GM12878 (cell line): ENCODE results near the gene NAV2. TPM values are rescaled to one million over a fixed set of nuclear protein-coding genes. Genes with fewer than 3 reads are reported as not detected.

Experiments used
- ATAC-seq: fragments of 200-7000 bp; cut with Tn5 transposase; 3 replicates; pipeline ENCODE4 v1.9.1; 2020; ENCODE audit warnings: mild to moderate bottlenecking, moderate library complexity
- BruUV-seq: library from RNA; stranded (reverse); fragments of 400-500 nt; replicated peaks from 2 replicates; lab custom pipeline; 2021; lab: Mats Ljungman, UMichigan
- CTCF ChIA-PET: fragments of 300-600 bp; sonication (Branson Sonifier 250); formaldehyde crosslinking; extraction: SDS; loops from one replicate; lab custom pipeline; 2021; ENCODE audit warnings: inconsistent platforms; lab: Yijun Ruan, JAX
- POLR2A ChIA-PET: fragments of 350-600 bp; formaldehyde crosslinking; extraction: SDS; loops from one replicate; lab custom pipeline; 2021; ENCODE audit warnings: inconsistent platforms; lab: Charles Lee
- RAD21 ChIA-PET: fragments of 300-600 bp; sonication (Branson Sonifier 250); formaldehyde crosslinking; loops from one replicate; lab custom pipeline; 2023; ENCODE audit warnings: antibody characterized with exemption; ENCODE audit not compliant: unreplicated experiment; lab: Charles Lee
- SMC1A ChIA-PET: fragments of 300-600 bp; sonication (Branson Sonifier 250); formaldehyde crosslinking; loops from one replicate; lab custom pipeline; 2023; ENCODE audit not compliant: unreplicated experiment, uncharacterized antibody; lab: Charles Lee
- DNase-seq: peaks from one replicate; pipeline ENCODE4 v3.0.0-alpha.2; 2011; ENCODE audit warnings: low read depth, low spot score
- FAIRE-seq: peaks from 3 replicates; lab custom pipeline; 2011; peaks lifted over from hg19 to GRCh38; lab: Jason Lieb, UNC
- H2AFZ ChIP-seq: 2 replicates; pipeline ENCODE4 v1.6.0; 2011; ENCODE audit warnings: low read depth, low read length, control low read depth; ENCODE audit not compliant: control insufficient read depth
- H3K27ac ChIP-seq: 2 replicates; pipeline ENCODE4 v1.5.1; 2011; ENCODE audit warnings: control low read depth; ENCODE audit not compliant: control insufficient read depth, insufficient read depth
- H3K27me3 ChIP-seq, 2 experiments: replicated peaks in 1 of 2; 2 replicates each; pipeline versions ENCODE4 v1.6.0 to v1.6.1; 2011; ENCODE audit warnings: low read length in 1 of 2; ENCODE audit not compliant: control insufficient read depth in 2 of 2, insufficient read depth in 2 of 2
- H3K36me3 ChIP-seq, 2 experiments: 2 replicates each; pipeline ENCODE4 v1.5.1; 2011; ENCODE audit warnings: low read length in 1 of 2; ENCODE audit not compliant: control insufficient read depth in 2 of 2, insufficient read depth in 2 of 2
- H3K4me1 ChIP-seq: 2 replicates; pipeline ENCODE4 v1.6.1; 2011; ENCODE audit warnings: mild to moderate bottlenecking, low read length, moderate library complexity, mixed read lengths; ENCODE audit not compliant: control insufficient read depth, insufficient read depth
- H3K4me2 ChIP-seq: 2 replicates; pipeline ENCODE4 v1.6.0; 2011; ENCODE audit warnings: control low read depth; ENCODE audit not compliant: control insufficient read depth, insufficient read depth
- H3K4me3 ChIP-seq: fragments of 200-600 bp; sonication (generic); 2 replicates; pipeline ENCODE4 v1.5.1; 2016
- H3K79me2 ChIP-seq: 2 replicates; pipeline ENCODE4 v1.6.0; 2011; ENCODE audit warnings: low read length; ENCODE audit not compliant: control insufficient read depth, insufficient read depth
- H3K9ac ChIP-seq: 2 replicates; pipeline ENCODE4 v1.8.0; 2011; ENCODE audit warnings: low read length, control low read depth, mixed read lengths; ENCODE audit not compliant: control insufficient read depth, insufficient read depth
- H3K9me3 ChIP-seq: replicated peaks from 3 replicates; pipeline ENCODE4 v1.5.1; 2011; ENCODE audit warnings: mild to moderate bottlenecking, low read length; ENCODE audit not compliant: control insufficient read depth, insufficient read depth
- H4K20me1 ChIP-seq: 2 replicates; pipeline ENCODE4 v1.6.0; 2011; ENCODE audit not compliant: control insufficient read depth, insufficient read depth
- CBX5 ChIP-seq: sonication (generic); IDR thresholded peaks from 2 replicates; pipeline ENCODE4 v1.6.1; 2016; ENCODE audit warnings: low read depth, moderate library complexity, mild to moderate bottlenecking, inconsistent platforms
- CHD2 ChIP-seq: IDR thresholded peaks from 2 replicates; pipeline ENCODE4 v1.6.1; 2011; ENCODE audit warnings: low read depth, low read length, improper control_type of control experiment, borderline replicate concordance
- E2F8 ChIP-seq: fragments of 450-650 bp; IDR thresholded peaks from 2 replicates; pipeline ENCODE4 v1.6.1; 2018; ENCODE audit warnings: mild to moderate bottlenecking, low read depth, moderate library complexity; ENCODE audit not compliant: partially characterized antibody
- FOXM1 ChIP-seq: IDR thresholded peaks from 2 replicates; pipeline ENCODE4 v1.6.1; 2012; ENCODE audit warnings: low read depth, mild to moderate bottlenecking, inconsistent platforms, low read length, moderate library complexity
- MYC ChIP-seq: IDR thresholded peaks from 2 replicates; pipeline ENCODE4 v1.6.1; 2011; ENCODE audit warnings: mild to moderate bottlenecking, low read length, moderate library complexity, inconsistent platforms; ENCODE audit not compliant: insufficient read depth, insufficient replicate concordance, insufficient read length, severe bottlenecking
- NBN ChIP-seq: fragments of 450-650 bp; IDR thresholded peaks from 2 replicates; pipeline ENCODE4 v1.6.1; 2016
- NKRF ChIP-seq: fragments of 450-650 bp; conservative IDR thresholded peaks from 2 replicates; pipeline ENCODE4 v1.6.1; 2017; ENCODE audit warnings: mild to moderate bottlenecking, moderate library complexity
- PAX8 ChIP-seq: fragments of 450-650 bp; IDR thresholded peaks from 2 replicates; pipeline ENCODE4 v1.6.1; 2017; ENCODE audit warnings: mild to moderate bottlenecking, moderate library complexity
- POLR2AphosphoS2 ChIP-seq: IDR thresholded peaks from 2 replicates; pipeline ENCODE4 v1.6.1; 2011; ENCODE audit warnings: low read depth, mild to moderate bottlenecking, low read length, improper control_type of control experiment, moderate library complexity
- REST ChIP-seq: IDR thresholded peaks from 2 replicates; pipeline ENCODE4 v1.6.1; 2012; ENCODE audit warnings: mild to moderate bottlenecking, low read depth, low read length
- RFX5 ChIP-seq: IDR thresholded peaks from 2 replicates; pipeline ENCODE4 v1.6.1; 2011; ENCODE audit warnings: low read depth, low read length, improper control_type of control experiment
- SPI1 ChIP-seq: IDR thresholded peaks from 2 replicates; pipeline ENCODE4 v1.6.1; 2011; ENCODE audit warnings: low read depth, mild to moderate bottlenecking, low read length, moderate library complexity, borderline replicate concordance; ENCODE audit not compliant: insufficient read depth
- YY1 ChIP-seq: IDR thresholded peaks from 2 replicates; pipeline ENCODE4 v1.6.1; 2011; ENCODE audit warnings: low read depth, mild to moderate bottlenecking, low read length
- ZNF207 ChIP-seq: fragments of 450-650 bp; IDR thresholded peaks from 2 replicates; pipeline ENCODE4 v1.6.1; 2014; ENCODE audit warnings: antibody characterized with exemption, mild to moderate bottlenecking, borderline replicate concordance
- WGBS: methylation state at CpG from one replicate; pipeline ENCODE4 v1.1.6; 2016; ENCODE audit warnings: low lambda C conversion rate; ENCODE audit not compliant: insufficient replicate concordance, insufficient coverage; ENCODE audit errors: missing lambda C conversion rate; 5-methylcytosine and 5-hydroxymethylcytosine counted together
- in situ Hi-C: fragments of 300-500 bp; cut with MboI; formaldehyde crosslinking; loops from 9 replicates; pipeline ENCODE4 v1.14.3; 2018; ENCODE audit warnings: mixed read lengths
- intact Hi-C: fragments of 100-400 bp; cut with micrococcal nuclease; formaldehyde crosslinking; loops from one replicate; pipeline ENCODE4 v1.14.2; 2022; ENCODE audit not compliant: unreplicated experiment
- polyA plus RNA-seq, 11 experiments: library from polyadenylated mRNA; depleted of rRNA in 4 of 11; unstranded in 6 of 11; stranded (reverse) in 5 of 11; fragments of >200 nt; fragmentation: Nextera tagmentation in 4 of 11; fragmentation: Illumina TruSeq in 1 of 11; extraction: Ambion mirVana in 4 of 11; extraction: Trizol in 1 of 11; gene quantifications; 1 replicate in 1 of 11; 2 replicates in 10 of 11; pipeline versions ENCODE4 v1.2.1 to v1.2.3, GENCODE V29; 2011 to 2016; ENCODE audit warnings: inconsistent platforms in 2 of 11, missing spikeins in 2 of 11, low read depth in 1 of 11
- total RNA-seq, 4 experiments: library from RNA; depleted of rRNA in 3 of 4; stranded (reverse); fragments of >200 nt in 3 of 4; fragmentation: Illumina TruSeq in 1 of 4; extraction: Trizol in 1 of 4; gene quantifications; 2 replicates each; pipeline versions ENCODE4 v1.2.1 to v1.2.3, GENCODE V29; 2013 to 2021

NAV2 gene
- total and polyA plus RNA-seq, 10 of the 15 experiments (the other 5 are each of a cell fraction or from before 2014, with no cell fraction given): 0.35 to 6.1 (median 1.1) TPM

GRCh38 chr11:19729141-19729540 lies 16.5 kb downstream of the NAV2 start:
- Histone ChIP-seq H3K79me2 (no peaks in the 10 kb centered on the region), H3K9ac (no peak overlapping the region)
- TF ChIP-seq E2F8: no peak
- TF ChIP-seq YY1: no peak
- TF ChIP-seq CHD2: no peak
- no peak for TF ChIP-seq POLR2AphosphoS2
- no peak for TF ChIP-seq SPI1
- no peak for TF ChIP-seq PAX8
- TF ChIP-seq NKRF: no peak
- no peak for TF ChIP-seq REST
- TF ChIP-seq MYC: no peak
- TF ChIP-seq CBX5: no peak
- TF ChIP-seq FOXM1: no peak
- TF ChIP-seq RFX5: no peak
- TF ChIP-seq NBN: no peak
- no peak for TF ChIP-seq ZNF207

More at GRCh38 chr11:19729141-19729540, 16.5 kb downstream of the NAV2 start:
- DNase-seq (no peak), FAIRE-seq (no peak), ATAC-seq (no peak)
- no TSS peak for BruUV-seq
- Histone ChIP-seq H3K9me3 (no peaks in the 10 kb centered on the region), H2AFZ (no peak overlapping the region), H3K4me3 (no peak overlapping the region), H3K36me3 (no peaks in the 10 kb centered on the region), H3K4me2 (no peak overlapping the region), H3K27me3 (peaks cover 0 to 3% of the 10 kb centered on the region in 2 experiments; a peak in 2 of 4 replicates), H3K4me1 (no peaks in the 10 kb centered on the region), H4K20me1 (no peaks in the 10 kb centered on the region), H3K27ac (no peak overlapping the region)
- intact Hi-C loops (no loop called here), in situ Hi-C loops (loop anchor here (25.0 kb wide), 1 partner anchor 417 kb away; no protein-coding TSS in a partner anchor)
- POLR2A ChIA-PET: interaction anchor here (0.6 kb wide), 1 partner anchor 587 kb away, joined by 4 read pairs; no protein-coding TSS in a partner anchor
- RAD21 ChIA-PET: no interaction called here
- SMC1A ChIA-PET: interaction anchor here (0.9 kb wide), 1 partner anchor 191 kb away, joined by 3 read pairs; no protein-coding TSS in a partner anchor
- CTCF ChIA-PET: no interaction called here
- 39% methylated on average over 2 of the region's 2 CpGs for WGBS
